ENCODE results near the gene CACNA1H.
"Not testable (repeated sequence)": the region's sequence is repeated elsewhere in the genome, so short reads cannot be mapped to it uniquely, and the experiment has no call there.

DNA sequence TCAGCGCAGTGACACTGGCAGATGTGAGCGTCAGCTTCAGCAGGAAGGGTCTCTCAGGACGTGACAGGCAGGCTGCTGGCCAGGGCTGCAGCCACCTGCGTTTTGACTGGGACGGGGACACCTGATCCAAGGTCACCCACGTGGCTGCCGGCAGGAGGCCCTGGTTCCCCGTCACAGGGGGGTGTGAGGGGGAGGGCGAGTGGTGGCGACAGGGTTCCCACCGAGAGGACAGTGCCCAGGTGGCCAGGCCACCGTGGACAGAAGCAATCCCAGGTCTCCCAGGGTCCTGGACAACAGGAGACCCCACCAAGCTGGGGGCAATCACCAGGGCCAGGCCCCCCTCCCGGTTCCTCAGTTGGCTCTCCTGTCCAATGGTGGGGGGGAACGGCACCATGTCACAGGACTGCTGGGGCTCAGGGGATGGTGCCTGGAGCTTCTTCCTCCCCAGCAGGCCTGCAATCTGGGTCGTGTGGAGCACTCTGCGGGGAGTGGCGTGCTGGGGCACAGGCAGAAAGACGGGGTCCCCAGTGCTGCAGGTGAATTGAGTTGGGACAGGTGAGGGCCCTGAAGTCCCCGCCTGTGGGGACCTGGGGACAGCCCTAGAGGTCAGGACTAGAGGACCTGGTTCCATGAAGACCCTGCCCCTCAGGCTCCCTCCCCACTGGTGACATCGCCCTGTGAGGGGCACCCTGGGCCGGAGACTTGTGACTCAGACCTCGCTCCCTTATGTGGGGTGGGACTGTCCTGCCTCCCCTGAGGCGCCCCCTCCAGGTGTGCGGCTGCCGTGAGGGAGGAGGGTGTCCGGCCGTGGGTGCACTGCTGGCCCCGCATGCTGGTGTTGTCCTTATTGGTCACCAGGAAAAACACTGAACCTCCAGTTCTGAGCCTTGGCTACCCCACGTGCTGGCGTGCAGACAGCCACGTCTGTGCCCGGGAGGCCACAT, 91.3 kb downstream of the CACNA1H start:
- TF ChIP-seq, protein P1, sequence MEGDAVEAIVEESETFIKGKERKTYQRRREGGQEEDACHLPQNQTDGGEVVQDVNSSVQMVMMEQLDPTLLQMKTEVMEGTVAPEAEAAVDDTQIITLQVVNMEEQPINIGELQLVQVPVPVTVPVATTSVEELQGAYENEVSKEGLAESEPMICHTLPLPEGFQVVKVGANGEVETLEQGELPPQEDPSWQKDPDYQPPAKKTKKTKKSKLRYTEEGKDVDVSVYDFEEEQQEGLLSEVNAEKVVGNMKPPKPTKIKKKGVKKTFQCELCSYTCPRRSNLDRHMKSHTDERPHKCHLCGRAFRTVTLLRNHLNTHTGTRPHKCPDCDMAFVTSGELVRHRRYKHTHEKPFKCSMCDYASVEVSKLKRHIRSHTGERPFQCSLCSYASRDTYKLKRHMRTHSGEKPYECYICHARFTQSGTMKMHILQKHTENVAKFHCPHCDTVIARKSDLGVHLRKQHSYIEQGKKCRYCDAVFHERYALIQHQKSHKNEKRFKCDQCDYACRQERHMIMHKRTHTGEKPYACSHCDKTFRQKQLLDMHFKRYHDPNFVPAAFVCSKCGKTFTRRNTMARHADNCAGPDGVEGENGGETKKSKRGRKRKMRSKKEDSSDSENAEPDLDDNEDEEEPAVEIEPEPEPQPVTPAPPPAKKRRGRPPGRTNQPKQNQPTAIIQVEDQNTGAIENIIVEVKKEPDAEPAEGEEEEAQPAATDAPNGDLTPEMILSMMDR (IDR thresholded peaks at IDR 0.05), result not testable (repeated sequence)
- not testable (repeated sequence) for TF ChIP-seq ZFX (IDR thresholded peaks at IDR 0.05; ENCODE audit: borderline replicate concordance)
